ENCODE data around the gene CEP126.

The CEP126 gene

DNA sequence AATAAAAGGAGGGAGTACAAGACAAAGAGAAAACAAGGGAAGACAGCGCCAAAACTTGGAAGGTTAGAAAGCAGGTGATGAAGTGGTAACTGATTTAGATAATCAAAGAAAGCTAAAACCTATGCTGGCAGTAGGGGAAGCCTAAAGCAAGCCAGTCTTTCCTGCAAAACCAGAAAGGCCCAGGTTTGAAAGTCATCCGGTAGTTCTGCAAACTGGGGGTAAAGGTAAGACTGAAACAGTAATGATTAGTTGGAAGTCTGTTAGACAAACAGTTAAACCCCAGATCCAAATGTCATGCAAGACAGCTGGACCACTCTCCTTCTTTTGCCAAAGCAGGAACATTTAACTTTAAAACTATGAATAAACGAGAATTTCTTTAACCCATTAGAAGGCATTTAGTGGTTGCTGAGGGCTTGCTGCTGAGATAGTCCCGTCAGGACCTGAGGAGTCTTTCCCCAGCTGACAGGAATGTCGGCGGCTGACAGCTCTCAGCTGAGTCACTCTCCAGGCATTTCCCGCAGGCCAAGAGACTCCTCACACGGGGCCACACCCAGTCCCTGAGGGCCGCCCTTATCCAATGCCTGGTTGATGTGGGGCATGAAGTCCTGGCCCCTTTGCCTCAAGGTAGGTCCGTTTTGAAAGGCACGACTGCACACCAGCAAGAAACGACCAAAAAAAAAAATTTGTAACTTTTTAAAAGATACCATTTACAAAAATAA is 96.1 kb downstream of the CEP126 start:
- no peak for FAIRE-seq

DNA sequence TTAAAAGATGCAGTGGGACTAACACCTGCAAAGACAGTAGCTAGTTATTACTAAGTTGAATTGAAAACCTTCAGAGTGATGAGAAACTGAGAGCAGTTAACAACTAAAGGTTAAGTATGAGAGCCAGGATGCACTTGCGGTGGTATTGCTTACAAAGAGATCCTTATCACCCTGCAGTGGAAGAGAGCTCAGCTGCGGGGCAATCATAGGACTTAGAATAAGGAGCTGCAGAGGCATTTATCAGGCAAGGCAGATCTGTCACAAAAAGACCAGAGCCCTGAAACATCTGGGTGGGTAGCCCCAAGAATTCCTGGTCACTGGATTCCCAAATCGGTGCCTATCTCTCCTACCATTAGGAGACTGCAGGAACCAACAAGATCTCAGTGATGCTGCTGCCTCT is 98.1 kb downstream of the CEP126 start:
- FAIRE-seq = no peak

DNA sequence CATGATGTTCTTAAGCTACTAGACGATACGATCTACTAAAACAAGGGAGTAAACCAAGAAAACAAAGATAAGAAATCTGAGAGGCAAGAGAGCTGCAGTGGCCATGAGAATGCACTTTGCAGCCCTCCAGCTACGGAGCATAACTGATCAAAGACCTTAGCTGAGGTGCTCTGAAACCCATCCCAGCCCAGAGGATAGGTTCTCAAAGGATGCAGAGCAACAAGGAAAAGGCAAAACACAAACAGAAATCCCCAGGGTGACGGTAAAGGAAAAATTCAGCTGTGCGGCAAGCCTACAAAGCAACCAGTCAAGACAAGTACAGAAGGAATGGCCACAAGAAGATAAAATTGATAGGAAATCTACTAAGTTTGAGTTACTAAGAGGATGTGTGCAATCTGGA is 99.9 kb downstream of the CEP126 start:
- no peak for FAIRE-seq

DNA sequence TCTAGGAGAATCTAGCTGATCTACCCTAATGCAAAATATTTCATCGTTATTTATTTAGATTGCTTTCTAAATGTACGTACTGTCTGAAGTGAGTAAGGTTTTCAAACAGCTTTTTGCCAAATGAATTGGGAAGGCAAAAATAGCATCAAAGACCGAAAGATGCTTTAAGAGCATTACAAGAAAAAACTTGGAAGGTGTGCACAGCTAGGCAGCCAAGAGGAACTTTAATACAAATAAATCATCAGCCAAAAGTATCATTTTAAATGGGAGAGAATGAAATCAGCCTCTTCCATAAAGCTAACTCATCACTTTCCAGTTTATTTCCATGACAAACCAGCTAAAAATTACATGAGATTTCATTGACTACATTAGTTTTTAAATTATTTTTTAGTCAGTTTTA is 102.2 kb downstream of the CEP126 start:
- no peak for FAIRE-seq

DNA sequence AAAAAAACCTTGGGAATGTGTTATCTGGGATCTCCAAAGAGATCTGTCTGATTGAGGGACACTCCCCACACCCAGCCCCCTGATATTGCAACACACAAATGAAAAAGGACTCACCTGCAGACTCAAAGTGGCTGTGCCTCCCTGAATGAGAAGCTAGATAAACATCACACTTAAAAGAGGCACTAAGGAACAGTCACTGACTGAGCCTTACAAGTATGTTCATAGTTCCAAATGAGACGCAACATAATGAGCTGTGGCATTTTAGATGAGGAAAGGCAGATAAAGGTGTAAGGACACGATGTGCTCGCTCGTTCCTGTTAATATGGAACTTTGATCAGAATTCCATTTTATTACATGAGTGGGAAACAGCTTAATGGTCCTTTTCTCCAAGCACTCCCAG is 111.4 kb downstream of the CEP126 start:
- no peak for FAIRE-seq

DNA sequence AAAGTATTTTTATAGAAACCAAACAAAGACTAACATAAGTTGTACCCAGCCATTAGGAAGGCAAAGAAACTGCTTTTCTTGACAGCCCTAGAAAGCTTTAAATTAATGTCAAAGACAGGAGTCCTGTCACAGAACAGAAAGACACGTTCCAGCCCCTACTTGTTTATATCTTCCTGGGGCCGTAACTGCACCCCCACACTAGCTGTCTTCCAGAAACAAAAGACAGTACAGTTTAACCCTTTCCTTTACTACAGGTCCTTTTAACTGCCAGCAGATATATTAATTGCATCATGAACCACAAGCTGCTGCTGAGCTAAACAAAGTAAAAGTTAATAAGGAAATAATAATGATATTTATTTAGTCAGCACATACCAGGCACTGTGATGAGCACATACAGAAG is 112.1 kb downstream of the CEP126 start:
- no peak for FAIRE-seq

DNA sequence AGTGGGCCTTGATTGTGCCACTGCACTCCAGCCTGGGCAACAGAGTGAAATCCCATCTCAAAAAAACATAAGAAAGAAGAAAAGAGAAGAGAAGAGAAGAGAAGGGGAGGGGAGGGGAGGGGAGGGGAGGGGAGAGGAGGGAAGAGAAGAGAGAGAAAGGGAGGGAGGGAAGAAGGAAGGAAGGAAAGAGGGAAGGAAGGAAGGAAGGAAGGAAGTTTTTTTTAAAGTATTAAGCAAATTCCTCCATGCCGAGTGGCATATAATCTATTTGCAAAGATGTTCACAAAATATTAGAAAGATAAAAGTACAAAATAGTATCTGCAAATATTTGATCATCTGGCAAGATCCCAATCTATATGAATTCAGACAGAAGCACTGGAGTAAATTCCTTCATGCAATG is 121.9 kb downstream of the CEP126 start:
- no peak for FAIRE-seq

DNA sequence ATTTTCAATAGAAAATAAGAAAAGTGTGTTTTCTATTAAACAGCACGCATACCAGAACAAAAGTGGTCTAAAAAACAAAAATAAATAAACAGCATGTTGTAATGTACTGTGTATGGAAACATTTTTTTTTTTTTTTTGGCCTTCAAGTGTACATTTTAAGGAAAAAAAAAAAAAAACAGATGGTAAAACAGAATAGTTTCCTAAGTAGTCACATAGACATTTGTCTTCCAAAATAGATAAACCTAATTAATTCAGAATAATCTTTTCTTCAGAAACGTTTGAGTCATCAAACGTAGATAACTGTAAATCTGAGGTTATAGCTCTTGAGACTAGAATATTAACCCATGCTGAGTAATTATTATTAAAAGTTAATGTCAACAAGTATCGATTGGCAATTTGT is 132.0 kb downstream of the CEP126 start:
- FAIRE-seq = no peak

DNA sequence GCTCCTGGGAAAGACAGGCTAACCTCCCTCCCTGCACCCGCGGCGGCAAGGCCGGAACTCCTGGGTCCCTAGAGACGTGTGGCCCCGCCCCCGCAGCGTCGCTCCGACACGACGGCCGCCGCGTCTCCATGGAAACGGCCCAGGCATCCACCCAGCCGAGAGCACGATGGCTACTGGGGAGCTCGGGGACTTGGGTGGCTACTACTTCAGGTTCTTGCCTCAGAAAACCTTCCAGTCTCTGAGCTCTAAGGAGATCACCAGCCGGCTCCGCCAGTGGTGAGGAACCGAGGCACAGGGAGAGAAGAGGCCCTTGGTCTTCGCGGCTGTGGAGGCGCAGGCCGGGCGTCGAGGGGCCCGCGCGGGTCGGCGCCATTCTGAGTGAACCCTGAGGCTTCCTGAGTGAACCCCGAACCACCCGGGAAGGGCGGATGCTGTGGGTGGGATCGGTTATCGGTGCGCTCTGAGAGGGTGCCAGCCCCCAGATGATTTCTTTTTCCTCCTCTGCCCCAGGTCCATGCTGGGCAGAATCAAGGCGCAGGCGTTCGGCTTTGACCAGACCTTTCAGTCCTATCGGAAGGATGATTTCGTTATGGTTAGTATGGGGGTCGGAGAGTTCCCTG is 132.6 kb downstream of the CEP126 start, which contains the start of gene CFAP300:
TSS of gene CFAP300 (plus strand) at position 133 of the 620 bp plus-strand sequence. CDS start at position 167, 34 bp downstream.
- no peak for FAIRE-seq
